Neuronal stem cell (in vitro differentiated cells): ENCODE data around the gene NAMPT.

Experiments
- DNase-seq: peaks from one replicate; pipeline ENCODE4 v3.0.0-alpha.2; 2013; ENCODE audit warnings: low spot score
- H2AFZ ChIP-seq: one replicate; pipeline ENCODE4 v1.6.1; 2013; ENCODE audit warnings: mild to moderate bottlenecking, low read length, inconsistent platforms
- H2AK5ac ChIP-seq: 2 replicates; pipeline ENCODE4 v1.6.1; 2013; ENCODE audit warnings: low read depth, mild to moderate bottlenecking, inconsistent platforms, low read length, moderate library complexity, mixed read lengths
- H2BK120ac ChIP-seq: 2 replicates; pipeline ENCODE4 v1.6.1; 2013; ENCODE audit warnings: low read depth, mild to moderate bottlenecking, inconsistent platforms, low read length, moderate library complexity, mixed read lengths
- H2BK12ac ChIP-seq: one replicate; pipeline ENCODE4 v1.6.1; 2013; ENCODE audit warnings: low read length, inconsistent platforms
- H2BK15ac ChIP-seq: 2 replicates; pipeline ENCODE4 v1.6.1; 2013; ENCODE audit warnings: mild to moderate bottlenecking, low read length, inconsistent platforms, mixed read lengths
- H2BK5ac ChIP-seq: one replicate; pipeline ENCODE4 v1.6.1; 2013; ENCODE audit warnings: inconsistent platforms, mild to moderate bottlenecking, low read length, moderate library complexity
- H3K14ac ChIP-seq: one replicate; pipeline ENCODE4 v1.6.1; 2013; ENCODE audit warnings: low read length, inconsistent platforms
- H3K18ac ChIP-seq: 2 replicates; pipeline ENCODE4 v1.6.1; 2013; ENCODE audit warnings: low read length, inconsistent platforms
- H3K23ac ChIP-seq: 2 replicates; pipeline ENCODE4 v1.6.1; 2013; ENCODE audit warnings: low read depth, mild to moderate bottlenecking, mixed read lengths, low read length, inconsistent platforms; ENCODE audit not compliant: poor library complexity
- H3K27ac ChIP-seq: replicated peaks from 3 replicates; pipeline ENCODE4 v1.5.1; 2013; ENCODE audit warnings: low read length, inconsistent platforms
- H3K27me3 ChIP-seq, 3 experiments: 2 replicates each; pipeline ENCODE4 v1.6.1; 2013; ENCODE audit warnings: low read length in 3 of 3, mild to moderate bottlenecking in 2 of 3, inconsistent platforms in 1 of 3, low read depth in 1 of 3, mixed read lengths in 1 of 3, moderate library complexity in 1 of 3; ENCODE audit not compliant: control insufficient read depth in 3 of 3, insufficient read depth in 3 of 3
- H3K36me3 ChIP-seq, 2 donors: replicated peaks in 1 of 2; 2 replicates each; pipeline ENCODE4 v1.6.1; 2013; ENCODE audit warnings: low read length in 2 of 2; ENCODE audit not compliant: control insufficient read depth in 2 of 2, insufficient read depth in 2 of 2
- H3K4ac ChIP-seq: 2 replicates; pipeline ENCODE4 v1.6.1; 2013; ENCODE audit warnings: inconsistent platforms, mild to moderate bottlenecking, low read length, moderate library complexity
- H3K4me1 ChIP-seq, 2 donors: 1 replicate in 1 of 2; 2 replicates in 1 of 2; pipeline ENCODE4 v1.6.1; 2013; ENCODE audit warnings: low read length in 2 of 2, low read depth in 1 of 2; ENCODE audit not compliant: control insufficient read depth in 2 of 2, insufficient read depth in 1 of 2
- H3K4me2 ChIP-seq: one replicate; pipeline ENCODE4 v1.6.1; 2013; ENCODE audit warnings: mild to moderate bottlenecking, low read length, inconsistent platforms; ENCODE audit not compliant: insufficient read depth, poor library complexity, severe bottlenecking
- H3K4me3 ChIP-seq, 2 donors: 2 replicates each; pipeline ENCODE4 v1.5.1; 2013; ENCODE audit warnings: low read length in 2 of 2, mild to moderate bottlenecking in 2 of 2, inconsistent platforms in 1 of 2, moderate library complexity in 1 of 2
- H3K79me1 ChIP-seq: one replicate; pipeline ENCODE4 v1.6.1; 2013; ENCODE audit warnings: low read depth, mild to moderate bottlenecking, inconsistent platforms, low read length, moderate library complexity
- H3K9ac ChIP-seq: one replicate; pipeline ENCODE4 v1.6.1; 2013; ENCODE audit warnings: mild to moderate bottlenecking, low read depth, low read length, inconsistent platforms; ENCODE audit not compliant: poor library complexity
- H3K9me3 ChIP-seq, 2 donors: replicated peaks in 1 of 2; 2 replicates each; pipeline versions ENCODE3 to v1.6.1; 2013; ENCODE audit warnings: low read length in 2 of 2, mild to moderate bottlenecking in 2 of 2, inconsistent platforms in 1 of 2, low read depth in 1 of 2, mixed read lengths in 1 of 2, moderate library complexity in 1 of 2; ENCODE audit not compliant: control insufficient read depth in 2 of 2, insufficient read depth in 1 of 2
- H4K8ac ChIP-seq: one replicate; pipeline ENCODE4 v1.6.1; 2013; ENCODE audit warnings: low read depth, mild to moderate bottlenecking, inconsistent platforms, low read length, moderate library complexity
- H4K91ac ChIP-seq: one replicate; pipeline ENCODE4 v1.6.1; 2013; ENCODE audit warnings: low read length, low read depth, mild to moderate bottlenecking, inconsistent platforms; ENCODE audit not compliant: poor library complexity
- WGBS, 2 donors: extraction: QIAGEN DNeasy Blood & Tissue Kit; methylation state at CpG; one replicate each; pipeline ENCODE4 v1.1.7; 2013; ENCODE audit warnings: missing lambda C conversion rate in 2 of 2, mixed read lengths in 1 of 2; ENCODE audit not compliant: insufficient read length in 2 of 2, insufficient replicate concordance in 1 of 2; ENCODE audit errors: extremely low coverage in 2 of 2; 5-methylcytosine and 5-hydroxymethylcytosine counted together

Gene NAMPT

GRCh38 chr7:106269254-106269961, 15.4 kb downstream of the NAMPT start:
- Histone ChIP-seq H4K91ac (no peak overlapping the region), H3K9ac (no peak overlapping the region), H2BK5ac (no peak overlapping the region), H3K4ac (no peak overlapping the region), H2BK120ac (no peak overlapping the region), H3K9me3 (no peaks in the 10 kb centered on the region), H3K4me2 (no peak overlapping the region), H3K36me3 (peaks cover 9 to 96% of the 10 kb centered on the region in 2 donors), H3K4me1 (no peaks in the 10 kb centered on the region), H2AK5ac (no peak overlapping the region), H2BK15ac (no peak overlapping the region), H3K27ac (no peak overlapping the region), H3K4me3 (no peak overlapping the region), H2AFZ (no peak overlapping the region), H3K79me1 (no peaks in the 10 kb centered on the region), H3K14ac (no peak overlapping the region), H3K18ac (no peak overlapping the region), H3K27me3 (no peaks in the 10 kb centered on the region), H2BK12ac (no peak overlapping the region), H4K8ac (no peak overlapping the region), H3K23ac (no peak overlapping the region)
- DNase-seq, result no peak
- WGBS, 2 donors, result no CpG with 5 or more reads among the region's 4 CpGs

GRCh38 chr7:106265133-106265532, 19.6 kb downstream of the NAMPT start:
- no peak overlapping the region for H2AFZ ChIP-seq
- H3K36me3 ChIP-seq, result peaks cover 11 to 96% of the 10 kb centered on the region in 2 donors

DNA sequence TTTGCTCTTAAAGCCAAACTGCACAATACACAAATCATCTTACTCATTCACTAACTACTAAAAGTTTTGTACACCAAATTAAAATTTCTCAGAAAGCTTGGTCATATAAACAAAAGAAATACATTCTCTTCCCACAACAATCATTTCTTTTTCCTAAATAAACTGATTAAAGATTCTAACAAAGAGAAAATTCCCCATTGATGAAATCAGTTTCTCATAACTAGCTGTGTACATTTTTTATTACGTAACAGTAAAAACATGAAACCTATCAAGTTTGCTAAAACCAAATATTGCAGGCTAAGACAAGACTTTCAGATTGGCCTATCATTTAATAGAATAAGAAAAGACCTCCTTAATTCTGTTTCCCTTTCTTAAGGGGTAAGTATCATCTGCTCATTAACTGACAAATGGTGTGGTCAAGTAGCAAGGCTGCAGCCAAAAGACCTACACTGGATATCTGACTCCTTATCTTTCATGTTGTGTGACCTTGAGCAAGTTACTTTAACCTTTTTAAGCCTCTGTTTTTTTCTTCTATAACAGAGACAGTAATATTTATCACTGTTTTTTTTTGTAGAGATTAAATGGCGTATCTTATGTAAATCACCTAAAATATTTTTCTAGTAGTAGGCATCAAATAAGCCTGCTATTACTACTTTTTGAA, 22.4 kb downstream of the NAMPT start:
- DNase-seq, result no peak
- peaks cover 14 to 100% of the 10 kb centered on the region in 2 donors for H3K36me3 ChIP-seq
- no CpG with 5 or more reads among the region's 2 CpGs for WGBS, 2 donors

More at GRCh38 chr7:106265133-106265532, 19.6 kb downstream of the NAMPT start:
- Histone ChIP-seq H3K23ac (no peak overlapping the region), H4K8ac (no peak overlapping the region), H3K4me2 (no peak overlapping the region), H3K27ac (no peak overlapping the region), H3K4me1 (no peaks in the 10 kb centered on the region), H3K79me1 (no peaks in the 10 kb centered on the region), H2BK120ac (no peak overlapping the region), H3K18ac (no peak overlapping the region), H3K27me3 (no peaks in the 10 kb centered on the region), H3K4me3 (no peak overlapping the region), H3K9ac (no peak overlapping the region), H2BK15ac (no peak overlapping the region), H3K14ac (no peak overlapping the region), H3K9me3 (no peaks in the 10 kb centered on the region), H3K4ac (no peak overlapping the region), H4K91ac (no peak overlapping the region), H2BK5ac (no peak overlapping the region), H2BK12ac (no peak overlapping the region), H2AK5ac (no peak overlapping the region)
- no peak for DNase-seq
- WGBS, 2 donors, result no CpG with 5 or more reads among the region's 3 CpGs

GRCh38 chr7:106260136-106260561, 24.6 kb downstream of the NAMPT start:
- Histone ChIP-seq H3K4ac (no peak overlapping the region), H3K4me3 (no peak overlapping the region), H3K9ac (no peak overlapping the region), H2AK5ac (no peak overlapping the region), H2BK120ac (no peak overlapping the region), H3K27ac (no peak overlapping the region), H3K4me2 (no peak overlapping the region), H2AFZ (no peak overlapping the region), H3K4me1 (no peaks in the 10 kb centered on the region), H3K23ac (no peak overlapping the region), H3K36me3 (peaks cover 9 to 98% of the 10 kb centered on the region in 2 donors), H3K18ac (no peak overlapping the region), H4K91ac (no peak overlapping the region), H4K8ac (no peak overlapping the region), H3K9me3 (no peaks in the 10 kb centered on the region), H2BK5ac (no peak overlapping the region), H3K79me1 (no peaks in the 10 kb centered on the region), H2BK15ac (no peak overlapping the region), H3K27me3 (no peaks in the 10 kb centered on the region), H3K14ac (no peak overlapping the region), H2BK12ac (no peak overlapping the region)
- DNase-seq, result no peak
- no CpG with 5 or more reads among the region's 2 CpGs for WGBS, 2 donors

More for the DNA sequence above, 22.4 kb downstream of the NAMPT start:
- H2BK15ac ChIP-seq, result no peak overlapping the region
- H3K18ac ChIP-seq, result no peak overlapping the region
- no peaks in the 10 kb centered on the region for H3K4me1 ChIP-seq
- no peak overlapping the region for H2AFZ ChIP-seq
- no peaks in the 10 kb centered on the region for H3K27me3 ChIP-seq
- H3K79me1 ChIP-seq, result no peaks in the 10 kb centered on the region
- H4K91ac ChIP-seq, result no peak overlapping the region
- no peak overlapping the region for H2BK5ac ChIP-seq
- H2BK12ac ChIP-seq, result no peak overlapping the region
- H3K14ac ChIP-seq, result no peak overlapping the region
- no peak overlapping the region for H3K4me3 ChIP-seq
- H3K23ac ChIP-seq, result no peak overlapping the region
- H3K9ac ChIP-seq, result no peak overlapping the region
- H2BK120ac ChIP-seq, result no peak overlapping the region
- H3K4me2 ChIP-seq, result no peak overlapping the region
- H3K9me3 ChIP-seq, result no peaks in the 10 kb centered on the region
- H2AK5ac ChIP-seq, result no peak overlapping the region
- H3K27ac ChIP-seq, result no peak overlapping the region
- no peak overlapping the region for H4K8ac ChIP-seq
- no peak overlapping the region for H3K4ac ChIP-seq
